Measurements from ENCODE around the gene ABCC1. TPM values are rescaled to one million over a fixed set of nuclear protein-coding genes. Genes with fewer than 3 reads are reported as not detected.
A peak's percentile ranks its signal among the peaks of the same experiment; 100 is the strongest.

The ABCC1 gene
- total RNA-seq, 2 donors from 2014 or later = 26.2 to 27.8 TPM

DNA sequence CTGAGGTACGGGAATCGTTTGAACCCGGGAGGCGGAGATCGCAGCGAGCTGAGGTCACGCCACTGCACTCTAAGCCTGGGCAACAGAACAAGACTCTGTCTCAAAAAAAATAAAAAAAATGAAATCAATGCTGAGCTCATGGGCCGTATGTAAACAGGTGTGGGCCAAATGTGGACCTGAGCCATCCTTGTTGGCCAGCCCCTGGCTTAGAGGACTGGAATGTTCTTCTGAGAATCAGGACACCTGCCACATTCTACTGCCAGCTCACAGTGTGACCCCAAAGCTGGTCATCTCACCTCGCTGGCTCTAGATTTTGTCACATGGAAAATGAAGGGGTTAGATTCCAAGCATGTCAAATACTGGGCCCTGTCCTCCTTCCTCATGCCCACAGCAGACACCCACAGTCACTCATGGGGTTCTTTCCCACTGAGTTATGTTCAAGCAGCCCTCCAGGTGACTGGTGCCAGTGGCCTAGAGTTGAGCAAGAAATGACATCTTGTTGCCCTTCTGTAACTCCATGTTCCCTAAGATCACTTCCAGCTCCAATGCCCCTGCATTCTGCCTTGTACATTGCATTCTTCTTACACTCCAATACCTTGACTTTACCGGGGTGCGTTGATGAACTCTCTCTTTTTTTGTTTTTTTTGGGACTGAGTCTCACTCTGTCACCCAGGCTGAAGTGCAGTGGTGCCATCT lies 110.6 kb downstream of the ABCC1 start:
- intact Hi-C loops (cut with DNase I) = no loop called here
- no peak for DNase-seq (ENCODE audit: low spot score)

DNA sequence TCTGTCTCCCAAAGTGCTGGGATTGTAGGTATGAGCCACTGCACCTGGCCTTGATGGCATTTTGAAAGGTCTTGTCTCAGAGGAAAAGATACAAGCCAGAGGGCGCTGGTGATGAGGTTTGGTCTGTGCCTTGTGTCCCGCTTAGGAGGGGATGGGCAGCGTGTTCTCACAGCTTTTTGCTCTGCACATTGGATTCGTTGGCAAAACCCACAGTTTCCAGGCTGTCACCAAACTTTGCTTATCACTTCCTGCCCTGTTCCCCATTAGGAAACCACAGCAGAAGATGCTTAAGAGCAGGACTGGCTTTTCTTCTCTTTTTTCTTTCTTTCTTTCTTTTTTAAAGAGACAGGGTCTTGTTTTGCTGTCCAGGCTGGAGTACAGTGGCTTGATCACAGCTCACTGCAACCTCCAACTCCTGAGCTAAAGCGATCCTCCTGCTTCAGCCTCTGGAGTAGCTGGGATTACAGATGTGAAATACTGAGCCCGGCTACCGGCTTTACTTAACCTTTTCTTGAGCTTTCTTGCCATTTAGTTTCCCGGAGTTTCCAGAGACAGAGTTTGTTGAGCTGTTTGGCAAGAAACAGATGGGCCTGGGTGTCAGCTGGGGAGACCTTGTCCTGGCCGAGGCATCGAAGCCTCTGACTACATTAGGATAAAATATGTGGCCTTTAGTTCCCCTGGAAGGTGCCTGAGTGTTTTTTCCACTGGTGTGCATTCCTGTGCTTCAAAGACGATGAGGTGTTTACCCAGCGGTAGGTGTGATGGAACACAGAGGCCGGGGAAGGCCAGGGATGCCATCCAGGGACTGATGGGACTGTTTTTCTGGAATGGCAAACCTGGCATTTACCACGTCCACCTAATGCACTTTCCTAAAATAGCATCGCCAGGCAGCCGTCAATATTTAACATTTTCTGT lies 112.9 kb downstream of the ABCC1 start:
- intact Hi-C loops (cut with DNase I) = no loop called here
- no peak for DNase-seq (ENCODE audit: low spot score)

DNA sequence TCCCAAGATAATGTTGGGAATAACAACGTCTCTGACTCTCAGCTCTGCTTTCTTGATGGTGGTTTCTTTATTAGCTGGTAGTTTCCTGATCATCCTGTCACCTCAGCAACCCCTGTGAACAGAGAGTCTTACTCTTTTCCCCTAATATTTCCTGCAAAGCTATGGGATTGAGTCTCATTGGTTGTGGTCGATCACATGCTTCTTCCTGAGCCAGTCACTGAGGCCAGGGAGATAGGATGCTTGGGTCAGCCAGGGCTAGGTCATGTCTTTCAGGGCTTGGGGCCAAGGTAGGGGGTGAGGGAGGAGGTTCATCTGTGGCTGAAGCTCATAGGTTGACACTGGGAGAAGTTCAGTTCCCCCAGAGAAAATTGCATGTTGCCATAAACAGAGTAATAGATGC lies 114.3 kb downstream of the ABCC1 start:
- intact Hi-C loops (cut with DNase I) = no loop called here
- DNase-seq (ENCODE audit: low spot score) = no peak

DNA sequence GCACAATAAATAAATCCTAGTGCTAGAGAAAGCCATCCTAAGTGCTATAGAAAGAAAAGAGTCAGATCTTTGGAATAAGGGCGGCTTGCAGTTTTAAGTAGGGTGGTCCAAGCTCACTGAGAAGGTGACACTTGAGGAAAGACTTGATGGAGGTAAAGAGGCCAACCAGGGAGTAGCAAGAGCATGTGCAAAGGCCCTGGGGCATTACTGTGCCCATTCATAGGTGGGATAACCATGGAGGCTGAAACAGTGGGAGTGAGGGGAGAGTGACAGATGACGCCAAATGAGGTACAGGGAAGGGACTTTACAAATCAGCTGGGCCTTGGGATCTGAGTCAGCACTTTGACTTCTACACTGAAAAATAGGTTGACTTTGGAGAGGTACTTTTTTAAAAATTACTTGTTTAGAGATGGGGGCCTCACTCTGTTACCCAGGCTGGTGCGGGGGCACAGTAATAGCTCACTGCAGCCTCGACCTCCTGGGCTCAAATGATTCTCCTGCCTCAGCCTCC lies 115.5 kb downstream of the ABCC1 start:
- intact Hi-C loops (cut with DNase I) = loop anchor here in 1 of 2 donors (1.0 kb wide), 1 partner anchor 42 kb away; no protein-coding TSS in a partner anchor
- no peak for DNase-seq (ENCODE audit: low spot score)

DNA sequence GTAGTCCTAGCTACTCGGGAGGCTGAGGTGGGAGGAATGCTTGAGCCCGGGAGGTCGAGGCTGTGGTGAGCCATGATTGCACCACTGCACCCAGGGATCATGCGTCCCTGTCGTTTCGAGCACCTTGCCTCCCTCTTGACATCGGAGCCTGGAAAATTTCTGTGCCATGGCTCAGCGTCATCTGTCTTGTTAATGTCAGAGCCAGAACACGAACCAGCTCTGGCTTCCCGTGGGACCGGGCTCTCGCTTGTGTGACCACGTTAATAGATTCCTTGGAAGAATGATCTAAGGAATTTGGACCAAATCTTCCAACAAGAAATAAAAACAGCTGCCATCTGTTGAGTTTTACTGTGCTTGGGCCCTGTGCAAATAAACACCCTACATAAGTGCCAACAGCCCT lies 117.7 kb downstream of the ABCC1 start:
- no peak for DNase-seq (ENCODE audit: low spot score)
- intact Hi-C loops (cut with DNase I) = no loop called here

DNA sequence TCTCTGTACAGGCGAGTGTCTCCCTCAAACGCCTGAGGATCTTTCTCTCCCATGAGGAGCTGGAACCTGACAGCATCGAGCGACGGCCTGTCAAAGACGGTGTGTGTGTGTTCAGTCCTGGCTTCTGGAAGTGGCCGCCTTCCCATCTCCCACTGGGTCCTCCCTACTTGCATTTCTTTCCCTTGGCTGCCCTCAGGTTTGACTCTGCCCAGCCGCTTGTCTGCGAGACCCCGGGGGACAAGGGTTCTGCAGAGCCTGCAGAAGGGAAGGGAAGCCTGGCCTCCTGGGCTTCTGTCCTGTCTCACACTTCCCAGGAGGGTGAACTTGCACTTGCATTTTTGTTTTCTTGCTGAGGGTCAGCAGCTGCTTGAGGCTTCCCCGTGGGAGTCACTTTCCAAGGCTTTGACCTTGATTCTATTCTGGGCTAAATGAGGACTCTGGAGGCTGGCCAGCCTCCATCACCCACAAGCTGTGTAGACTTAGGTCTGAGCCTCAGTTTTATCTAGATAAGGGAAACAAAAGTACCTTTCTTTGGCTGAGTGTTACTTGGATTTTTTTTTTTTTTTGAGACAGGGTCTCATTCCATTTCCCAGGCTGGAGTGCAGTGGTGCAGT lies 122.3 kb downstream of the ABCC1 start:
- intact Hi-C loops (cut with DNase I) = no loop called here
- DNase-seq (ENCODE audit: low spot score) = no peak

DNA sequence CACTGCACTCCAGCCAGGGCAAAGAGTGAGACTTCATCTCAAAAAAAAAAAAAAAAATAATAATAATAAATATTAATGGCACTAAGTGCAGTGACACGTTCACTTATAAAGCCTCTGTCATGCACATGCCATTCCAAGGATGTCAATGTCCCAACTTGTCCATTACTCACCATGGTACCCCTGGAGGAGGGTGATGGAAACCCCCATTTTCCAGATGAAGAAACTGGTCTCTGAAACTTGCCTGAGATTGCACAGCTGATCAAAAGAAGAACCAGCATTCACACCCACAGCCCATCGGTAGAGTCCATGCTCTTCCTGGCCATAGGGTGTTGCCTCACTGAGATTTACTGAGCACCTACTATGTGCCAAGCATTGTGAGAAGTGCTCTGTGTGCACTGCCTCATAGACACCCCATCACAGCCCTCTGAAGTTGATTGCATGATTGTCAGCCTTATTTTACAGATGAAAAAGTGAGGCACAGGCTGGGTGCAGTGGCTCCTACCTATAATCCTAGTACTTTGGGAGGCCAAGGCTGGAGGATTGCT lies 123.7 kb downstream of the ABCC1 start:
- intact Hi-C loops (cut with DNase I) = no loop called here
- no peak for DNase-seq (ENCODE audit: low spot score)

DNA sequence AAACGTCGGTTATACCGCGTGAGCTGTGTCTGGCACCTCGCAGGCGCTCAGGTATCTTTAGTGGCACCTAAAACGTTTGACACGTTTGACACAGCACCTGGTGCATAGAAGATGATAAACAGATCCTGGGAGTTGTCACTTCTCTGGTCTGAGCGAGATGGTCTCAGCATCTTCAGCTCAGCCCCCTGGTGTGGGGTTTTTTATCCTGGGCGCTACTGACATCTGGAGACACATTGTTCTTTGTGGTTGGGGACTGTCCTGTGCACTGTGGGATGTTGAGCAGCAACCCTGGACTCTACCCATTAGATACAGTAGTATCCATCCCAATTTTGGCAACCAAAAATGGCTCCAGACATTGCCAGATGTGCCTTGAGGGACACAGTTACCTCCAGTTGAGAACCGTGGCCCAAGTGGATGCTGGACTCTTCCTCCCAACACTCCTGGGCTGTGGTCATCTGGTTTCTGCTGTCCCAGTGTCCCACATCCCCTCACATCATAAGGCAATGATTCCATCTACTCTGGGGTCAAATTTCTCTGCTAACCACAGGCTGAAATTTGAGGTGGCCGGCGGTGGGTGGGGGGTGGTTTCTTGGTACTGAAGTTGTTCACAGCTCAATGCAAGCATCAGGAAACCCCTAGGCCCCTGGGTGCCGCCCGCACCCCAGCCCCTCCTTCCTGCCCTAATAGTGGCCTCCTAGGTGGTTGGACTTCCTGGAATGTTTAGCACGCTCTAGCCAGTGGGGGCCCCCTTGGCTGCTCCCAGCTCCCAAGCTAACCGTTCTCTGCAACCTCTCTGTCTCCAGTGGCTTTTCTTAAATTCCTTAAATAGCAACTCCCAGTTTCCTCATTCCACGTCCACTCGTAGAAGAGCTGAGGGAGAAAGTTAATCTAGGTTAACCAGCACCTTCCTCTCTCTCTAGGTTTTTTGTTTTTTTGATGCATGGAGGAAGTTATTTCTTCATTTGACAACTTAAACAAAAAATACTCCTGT lies 124.8 kb downstream of the ABCC1 start:
- intact Hi-C loops (cut with DNase I) = no loop called here
- DNase-seq (ENCODE audit: low spot score) = no peak

DNA sequence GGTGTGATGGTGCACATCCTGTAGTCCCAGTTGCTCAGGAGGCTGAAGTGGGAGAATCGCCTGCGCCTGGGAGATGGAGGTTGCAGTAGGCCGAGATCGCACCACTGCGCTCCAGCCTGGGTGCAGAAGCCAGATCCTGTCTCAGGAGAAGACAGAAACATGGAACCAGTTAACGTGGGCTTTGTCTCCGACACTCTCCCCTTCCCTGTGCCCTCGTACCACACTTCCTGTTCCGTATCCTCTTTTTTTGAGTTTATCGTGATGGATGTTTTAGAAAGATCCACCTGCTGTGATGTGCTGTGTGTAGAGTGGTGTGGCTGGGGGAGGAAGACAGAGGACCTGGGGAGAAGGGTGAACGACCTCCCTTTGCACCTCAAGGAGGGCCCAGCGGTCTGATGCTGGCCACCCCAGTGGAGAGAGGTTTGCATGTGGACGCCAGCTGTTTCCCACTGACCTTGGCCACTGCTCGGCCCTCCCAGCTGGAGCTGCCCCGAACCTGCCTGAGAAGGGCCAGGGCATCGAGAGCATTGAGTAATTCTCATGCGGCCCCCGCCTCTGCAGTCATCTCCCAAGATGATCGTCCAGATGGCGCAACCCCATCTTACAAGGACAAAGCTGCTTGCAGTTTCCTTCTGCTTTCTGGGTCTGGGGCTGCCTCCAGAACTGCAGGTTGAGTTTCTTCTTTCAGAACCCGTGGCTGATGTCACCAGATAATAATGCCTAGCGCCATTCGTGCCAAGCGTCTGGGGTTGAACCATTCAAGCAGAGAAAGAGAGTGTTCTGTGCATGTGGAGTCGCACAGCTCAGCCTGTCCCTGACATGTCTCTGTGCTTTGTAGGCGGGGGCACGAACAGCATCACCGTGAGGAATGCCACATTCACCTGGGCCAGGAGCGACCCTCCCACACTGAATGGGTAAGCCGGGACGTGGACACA lies 126.3 kb downstream of the ABCC1 start:
- intact Hi-C loops (cut with DNase I) = loop anchor here in 1 of 2 donors (5.0 kb wide), 1 partner anchor 48 kb away; no protein-coding TSS in a partner anchor
- DNase-seq (ENCODE audit: low spot score) = peak; percentile 88

DNA sequence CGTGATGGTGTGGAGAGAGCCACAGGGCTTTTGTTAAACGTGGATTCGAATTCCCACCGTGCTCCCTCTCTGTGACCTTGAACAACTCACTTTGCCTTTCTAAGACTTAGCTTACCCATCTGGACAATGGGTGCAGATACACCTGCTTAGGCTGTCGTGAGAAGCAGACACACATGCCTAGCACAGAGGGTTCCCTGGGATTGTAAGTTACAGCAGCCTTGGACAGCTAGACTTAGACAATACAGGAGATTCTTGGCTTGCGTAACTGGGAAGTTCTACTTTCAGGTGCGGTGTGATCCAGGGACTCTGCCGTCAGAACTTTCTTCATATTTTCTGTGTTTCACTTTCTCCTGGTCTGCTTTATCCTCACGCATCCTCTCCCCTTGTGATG lies 127.0 kb downstream of the ABCC1 start:
- intact Hi-C loops (cut with DNase I) = loop anchor here in 1 of 2 donors (5.0 kb wide), 1 partner anchor 49 kb away; no protein-coding TSS in a partner anchor
- no peak for DNase-seq (ENCODE audit: low spot score)

DNA sequence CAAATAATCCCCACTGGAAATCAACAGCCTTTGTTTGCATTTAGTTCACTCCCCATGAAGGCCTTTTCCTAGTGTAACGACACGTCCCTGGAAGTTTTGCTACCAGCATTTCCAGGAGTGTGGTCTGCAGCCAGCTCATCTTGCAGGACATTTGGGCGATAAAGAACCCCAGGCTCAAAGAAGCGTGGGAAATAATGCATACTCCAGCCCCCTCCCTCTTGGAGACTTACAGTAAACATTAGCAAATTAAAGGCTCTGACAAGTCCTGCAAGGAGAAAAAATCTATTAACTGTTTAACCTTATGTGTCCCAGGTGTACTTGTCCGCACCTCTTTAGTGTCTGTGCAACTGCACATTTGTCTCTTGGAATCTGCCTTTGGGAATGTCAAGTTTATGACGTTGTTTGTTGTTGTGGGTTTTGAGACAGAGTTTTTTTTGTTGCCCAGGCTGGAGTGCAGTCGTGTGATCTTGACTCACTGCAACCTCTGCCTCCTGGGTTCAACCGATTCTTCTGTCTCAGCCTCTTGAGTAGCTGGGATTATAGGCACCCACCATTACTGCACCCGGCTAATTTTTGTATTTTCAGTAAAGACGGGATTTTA lies 131.1 kb downstream of the ABCC1 start:
- intact Hi-C loops (cut with DNase I) = no loop called here
- DNase-seq (ENCODE audit: low spot score) = no peak

DNA sequence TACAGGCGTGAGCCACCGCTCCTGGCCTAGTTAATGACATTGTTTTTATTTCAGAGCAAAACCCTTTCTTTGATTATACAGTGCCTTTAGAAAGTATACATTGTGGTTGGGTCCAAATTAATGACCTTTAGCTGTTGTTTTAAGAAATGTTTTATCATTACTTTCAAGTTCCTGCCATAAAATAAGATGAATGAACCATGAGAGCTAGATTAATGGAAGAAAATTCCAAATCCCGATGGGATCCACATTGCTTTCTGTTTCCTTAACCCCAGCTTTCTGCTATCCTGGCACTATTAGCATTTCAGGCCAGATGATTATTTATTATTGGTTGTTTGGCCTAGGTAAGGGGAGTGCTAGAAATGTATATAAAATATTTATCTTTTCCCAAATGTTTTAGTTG lies 131.7 kb downstream of the ABCC1 start:
- intact Hi-C loops (cut with DNase I) = no loop called here
- no peak for DNase-seq (ENCODE audit: low spot score)

DNA sequence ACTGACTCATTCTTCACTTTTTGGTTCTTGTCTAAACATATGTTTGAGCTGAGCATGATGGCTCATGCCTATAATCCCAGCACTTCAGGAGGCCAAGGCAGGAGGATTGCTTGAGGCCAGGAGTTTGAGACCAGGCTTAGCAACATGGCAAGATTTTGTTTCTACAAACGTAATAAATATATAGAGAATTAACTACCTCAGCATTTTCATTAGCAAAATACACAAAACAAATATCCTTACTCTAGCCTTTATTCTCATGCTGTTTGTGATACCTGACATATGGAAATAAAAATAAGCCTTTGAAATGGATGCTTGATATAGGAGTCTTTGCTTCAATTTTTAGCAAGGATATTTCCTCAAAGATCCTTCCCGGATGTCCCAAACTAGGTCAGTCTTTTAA lies 132.8 kb downstream of the ABCC1 start:
- DNase-seq (ENCODE audit: low spot score) = no peak
- intact Hi-C loops (cut with DNase I) = no loop called here

DNA sequence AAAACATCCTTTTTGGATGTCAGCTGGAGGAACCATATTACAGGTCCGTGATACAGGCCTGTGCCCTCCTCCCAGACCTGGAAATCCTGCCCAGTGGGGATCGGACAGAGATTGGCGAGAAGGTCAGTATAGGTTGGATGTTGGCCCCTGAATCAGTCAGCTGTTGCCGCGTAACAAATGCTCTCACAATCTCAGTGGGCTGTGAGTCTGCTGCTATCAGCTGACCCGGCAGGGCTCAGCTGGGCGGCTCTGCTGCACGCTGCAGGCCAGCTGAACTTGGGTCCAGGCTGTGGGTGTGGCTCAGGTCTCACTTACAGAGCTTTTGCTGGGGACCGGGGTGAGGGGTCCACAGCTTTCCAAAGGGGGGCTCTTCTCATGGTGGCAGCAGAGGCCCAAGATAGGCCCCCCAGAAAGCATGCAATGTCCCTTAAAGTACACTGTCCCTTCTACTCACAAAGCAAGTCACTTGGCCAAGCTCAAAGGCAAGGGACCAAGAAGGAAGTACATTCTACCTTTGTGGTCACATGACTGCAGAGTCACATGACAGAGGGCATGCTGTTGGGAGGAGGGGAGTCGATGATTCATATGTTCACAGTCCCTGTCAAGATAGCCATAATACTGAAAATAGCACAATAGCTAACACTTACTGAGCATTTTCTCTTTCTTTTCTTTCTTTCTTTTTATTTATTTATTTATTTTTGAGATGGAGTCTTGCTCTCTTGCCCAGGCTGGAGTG lies 134.2 kb downstream of the ABCC1 start:
- intact Hi-C loops (cut with DNase I) = no loop called here
- no peak for DNase-seq (ENCODE audit: low spot score)

DNA sequence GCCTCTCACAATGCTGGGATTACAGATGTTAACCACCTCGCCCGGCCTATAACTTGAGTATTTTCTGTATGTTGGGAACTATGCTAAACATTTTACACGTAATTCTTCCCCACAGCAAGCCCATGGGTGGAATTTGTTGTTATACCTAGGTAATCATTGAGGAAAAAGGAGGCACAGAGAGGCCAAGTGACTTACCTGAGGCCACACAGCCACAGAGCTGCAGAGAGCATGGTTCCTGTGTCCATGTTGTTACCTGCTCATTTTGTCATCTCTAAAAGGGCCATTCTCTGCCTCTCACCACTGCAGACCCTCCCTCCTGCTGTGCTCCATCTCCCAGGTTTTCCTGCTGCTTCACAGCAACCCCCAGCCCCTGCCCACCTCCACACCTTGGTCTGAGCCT lies 135.5 kb downstream of the ABCC1 start:
- intact Hi-C loops (cut with DNase I) = no loop called here
- DNase-seq (ENCODE audit: low spot score) = no peak
